A673 (cell line): ENCODE results near the gene PPP4R3B. TPM values are rescaled to one million over a fixed set of nuclear protein-coding genes. Genes with fewer than 3 reads are reported as not detected.
"Not testable (repeated sequence)": the region's sequence is repeated elsewhere in the genome, so short reads cannot be mapped to it uniquely, and the experiment has no call there.

Source experiments
- BruUV-seq: library from RNA; stranded (reverse); fragments of 400-500 nt; replicated peaks from 2 replicates; lab custom pipeline; 2021; lab: Mats Ljungman, UMichigan
- CTCF ChIA-PET: fragments of 300-600 bp; sonication (Branson Sonifier 250); formaldehyde crosslinking; loops from one replicate; lab custom pipeline; 2022; ENCODE audit warnings: antibody characterized with exemption; lab: Charles Lee
- POLR2A ChIA-PET: fragments of 300-600 bp; sonication (Branson Sonifier 250); formaldehyde crosslinking; loops from one replicate; lab custom pipeline; 2022; ENCODE audit warnings: antibody characterized with exemption; ENCODE audit not compliant: low non-redundant PET; lab: Charles Lee
- DNase-seq: peaks from one replicate; pipeline ENCODE4 v3.0.0-alpha.2; 2015; ENCODE audit warnings: low spot score
- H3K27ac ChIP-seq: fragments of 200-600 bp; sonication (generic); 2 replicates; pipeline ENCODE4 v1.5.1; 2016; ENCODE audit warnings: mixed run types, low read depth, mild to moderate bottlenecking, mixed read lengths, antibody characterized with exemption, low read length; ENCODE audit not compliant: poor library complexity, severe bottlenecking
- H3K27me3 ChIP-seq: fragments of 200-600 bp; sonication (generic); replicated peaks from 2 replicates; pipeline ENCODE4 v1.6.1; 2017; ENCODE audit warnings: mixed run types, low read depth, mild to moderate bottlenecking, mixed read lengths, antibody characterized with exemption, low read length; ENCODE audit not compliant: insufficient read depth, poor library complexity
- H3K36me3 ChIP-seq: fragments of 200-600 bp; sonication (generic); 2 replicates; pipeline ENCODE4 v1.6.1; 2016; ENCODE audit warnings: mixed run types, mild to moderate bottlenecking, mixed read lengths, antibody characterized with exemption, low read length; ENCODE audit not compliant: insufficient read depth, poor library complexity, severe bottlenecking
- H3K4me1 ChIP-seq: fragments of 200-600 bp; sonication (generic); 2 replicates; pipeline ENCODE4 v1.6.1; 2017; ENCODE audit warnings: mixed run types, mild to moderate bottlenecking, mixed read lengths, antibody characterized with exemption, low read length; ENCODE audit not compliant: insufficient read depth, poor library complexity, severe bottlenecking
- H3K4me3 ChIP-seq: fragments of 200-600 bp; sonication (generic); 2 replicates; pipeline ENCODE4 v1.5.1; 2016; ENCODE audit warnings: low read depth, mixed run types, mild to moderate bottlenecking, mixed read lengths, low read length; ENCODE audit not compliant: poor library complexity, severe bottlenecking
- H3K9me3 ChIP-seq: fragments of 200-600 bp; sonication (generic); 2 replicates; pipeline ENCODE4 v1.6.1; 2016; ENCODE audit warnings: mixed run types, low read depth, mild to moderate bottlenecking, mixed read lengths, antibody characterized with exemption, low read length; ENCODE audit not compliant: poor library complexity, severe bottlenecking
- EZH2 ChIP-seq: fragments of 200-600 bp; sonication (generic); IDR thresholded peaks from 2 replicates; pipeline ENCODE4 v1.6.1; 2017; ENCODE audit warnings: borderline replicate concordance, low read depth, mild to moderate bottlenecking, mixed read lengths, antibody characterized with exemption, low read length; ENCODE audit not compliant: poor library complexity, severe bottlenecking
- intact Hi-C: fragments of 100-400 bp; cut with micrococcal nuclease; formaldehyde crosslinking; loops from one replicate; pipeline ENCODE4 v1.10.0; 2022; ENCODE audit not compliant: unreplicated experiment
- total RNA-seq: library from RNA; stranded (reverse); gene quantifications from 2 replicates; pipeline ENCODE4 v1.2.3, GENCODE V29; 2021
- TF ChIP-seq, protein P1 (sequence below): fragments of 300-800, 200-600 bp; sonication (generic); conservative IDR thresholded peaks from 2 replicates; pipeline ENCODE4 v1.5.1; 2017; ENCODE audit warnings: low read depth, mild to moderate bottlenecking, antibody characterized with exemption, low read length, moderate library complexity, mixed read lengths

Gene PPP4R3B
- total RNA-seq, 1 experiment from 2014 or later: 57.9 TPM

DNA sequence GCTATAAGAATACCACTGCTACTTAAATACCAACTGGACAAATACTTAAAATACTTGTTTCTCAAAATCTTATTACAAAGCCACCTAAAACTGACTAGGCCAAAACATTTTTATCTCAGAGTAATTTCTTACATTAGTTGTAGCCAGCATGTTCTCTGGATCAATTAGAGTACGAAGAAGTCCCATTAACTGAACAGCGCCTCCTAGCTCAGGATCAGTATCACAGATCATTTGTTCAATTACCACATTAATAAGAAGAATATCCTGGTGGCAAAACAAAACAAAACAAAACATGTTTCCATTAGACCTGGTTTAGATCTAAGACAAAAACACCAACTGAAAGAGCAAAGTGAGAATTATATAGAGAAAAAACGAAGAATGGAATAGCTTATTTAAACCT lies 36.0 kb downstream of the PPP4R3B start:
- peaks cover 28% of the 10 kb centered on the region for H3K4me1 ChIP-seq
- H3K36me3 ChIP-seq: peaks cover 50% of the 10 kb centered on the region
- POLR2A ChIA-PET: no interaction called here
- intact Hi-C loops: no loop called here
- no peaks in the 10 kb centered on the region for H3K9me3 ChIP-seq
- H3K27ac ChIP-seq: peak overlapping the region; percentile 19
- CTCF ChIA-PET: no interaction called here
- TF ChIP-seq EZH2: no peak
- TF ChIP-seq, protein P1, sequence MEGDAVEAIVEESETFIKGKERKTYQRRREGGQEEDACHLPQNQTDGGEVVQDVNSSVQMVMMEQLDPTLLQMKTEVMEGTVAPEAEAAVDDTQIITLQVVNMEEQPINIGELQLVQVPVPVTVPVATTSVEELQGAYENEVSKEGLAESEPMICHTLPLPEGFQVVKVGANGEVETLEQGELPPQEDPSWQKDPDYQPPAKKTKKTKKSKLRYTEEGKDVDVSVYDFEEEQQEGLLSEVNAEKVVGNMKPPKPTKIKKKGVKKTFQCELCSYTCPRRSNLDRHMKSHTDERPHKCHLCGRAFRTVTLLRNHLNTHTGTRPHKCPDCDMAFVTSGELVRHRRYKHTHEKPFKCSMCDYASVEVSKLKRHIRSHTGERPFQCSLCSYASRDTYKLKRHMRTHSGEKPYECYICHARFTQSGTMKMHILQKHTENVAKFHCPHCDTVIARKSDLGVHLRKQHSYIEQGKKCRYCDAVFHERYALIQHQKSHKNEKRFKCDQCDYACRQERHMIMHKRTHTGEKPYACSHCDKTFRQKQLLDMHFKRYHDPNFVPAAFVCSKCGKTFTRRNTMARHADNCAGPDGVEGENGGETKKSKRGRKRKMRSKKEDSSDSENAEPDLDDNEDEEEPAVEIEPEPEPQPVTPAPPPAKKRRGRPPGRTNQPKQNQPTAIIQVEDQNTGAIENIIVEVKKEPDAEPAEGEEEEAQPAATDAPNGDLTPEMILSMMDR: peak; percentile 64
- no peaks in the 10 kb centered on the region for H3K27me3 ChIP-seq
- peak; percentile 48 for DNase-seq
- H3K4me3 ChIP-seq: no peak overlapping the region
- BruUV-seq: no TSS peak

DNA sequence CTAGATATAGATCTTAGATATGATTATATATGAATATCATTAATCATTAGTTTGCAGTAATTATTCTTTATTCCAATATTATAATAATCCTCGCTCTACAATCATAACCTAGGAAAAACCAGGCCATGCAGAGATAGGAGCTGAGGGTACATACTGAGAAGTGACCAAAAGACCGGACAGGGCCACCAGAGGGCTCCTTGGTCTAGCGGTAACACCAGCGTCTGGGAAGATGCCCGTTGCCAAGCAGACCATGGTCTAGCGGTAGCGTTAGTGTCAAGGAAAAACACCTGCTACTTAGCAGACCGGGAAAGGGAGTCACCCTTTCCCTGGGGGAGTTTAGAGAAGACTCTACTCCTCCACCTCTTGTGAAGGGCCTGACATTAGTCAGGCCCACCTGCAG lies 48.4 kb downstream of the PPP4R3B start:
- H3K9me3 ChIP-seq, H3K4me1 ChIP-seq, H3K27ac ChIP-seq, H3K4me3 ChIP-seq, BruUV-seq, POLR2A ChIA-PET, intact Hi-C loops, DNase-seq, CTCF ChIA-PET, H3K27me3 ChIP-seq: not testable (repeated sequence)
- peaks cover 17% of the 10 kb centered on the region for H3K36me3 ChIP-seq

DNA sequence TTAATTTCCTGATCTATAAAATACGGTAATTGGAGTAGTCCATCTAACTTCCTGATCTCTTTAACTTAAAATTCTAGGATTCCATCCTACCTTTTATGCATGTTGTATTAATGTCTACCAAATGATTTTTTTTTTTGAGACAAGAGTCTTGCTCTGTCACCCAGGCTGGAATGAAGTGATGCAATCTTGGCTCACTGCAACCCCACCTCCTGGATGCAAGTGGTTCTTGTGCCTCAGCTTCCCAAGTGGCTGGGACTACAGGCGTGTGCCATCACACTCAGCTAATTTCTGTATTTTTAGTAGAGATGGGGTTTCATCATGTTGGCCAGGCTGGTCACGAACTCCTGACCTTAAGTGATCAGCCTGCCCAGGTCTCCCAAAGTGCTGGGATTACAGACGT lies 50.1 kb downstream of the PPP4R3B start:
- TF ChIP-seq EZH2: no peak
- TF ChIP-seq, protein P1: no peak
- CTCF ChIA-PET: no interaction called here
- BruUV-seq: no TSS peak
- no peaks in the 10 kb centered on the region for H3K4me1 ChIP-seq
- H3K27me3 ChIP-seq: no peaks in the 10 kb centered on the region
- H3K36me3 ChIP-seq: peaks cover 32% of the 10 kb centered on the region
- no peak for DNase-seq
- intact Hi-C loops: no loop called here
- POLR2A ChIA-PET: no interaction called here
- H3K4me3 ChIP-seq: no peak overlapping the region
- H3K27ac ChIP-seq: no peak overlapping the region
- no peaks in the 10 kb centered on the region for H3K9me3 ChIP-seq

DNA sequence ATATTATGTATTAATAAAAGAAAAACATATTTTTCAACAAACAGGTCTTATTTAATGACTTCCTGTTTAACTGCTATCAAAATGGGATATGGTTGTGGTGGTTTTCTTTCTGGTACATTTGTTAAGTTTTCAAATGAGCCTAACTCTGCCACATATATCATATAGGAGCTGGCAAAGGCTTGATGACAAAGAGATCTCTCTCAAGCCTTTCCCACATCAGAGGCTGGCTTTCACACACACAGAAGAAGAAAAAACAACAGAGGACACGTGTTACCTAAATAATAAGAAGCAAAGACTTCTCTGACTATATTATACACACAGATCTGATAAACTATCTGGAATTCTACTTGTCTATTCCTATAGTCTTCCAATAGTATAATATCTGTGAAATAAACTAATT lies 51.8 kb downstream of the PPP4R3B start:
- TF ChIP-seq EZH2: no peak
- TF ChIP-seq, protein P1: no peak
- ChIA-PET CTCF (no interaction called here), POLR2A (no interaction called here)
- intact Hi-C loops: no loop called here
- Histone ChIP-seq H3K4me1 (no peaks in the 10 kb centered on the region), H3K9me3 (no peaks in the 10 kb centered on the region), H3K27me3 (no peaks in the 10 kb centered on the region), H3K36me3 (peaks cover 34% of the 10 kb centered on the region), H3K4me3 (no peak overlapping the region), H3K27ac (no peak overlapping the region)
- DNase-seq: no peak
- no TSS peak for BruUV-seq
